Natural killer cell (primary cell): ENCODE data around the gene MED28. TPM values are rescaled to one million over a fixed set of nuclear protein-coding genes. Genes with fewer than 3 reads are reported as not detected.

Experiments used
- ATAC-seq, 3 donors: fragments of 150-1000 bp in 2 of 3; fragments of 200-7000 bp in 1 of 3; cut with Tn5 transposase; 1 replicate in 1 of 3; 2 replicates in 2 of 3; pipeline ENCODE4 v1.10.0; 2021; ENCODE audit warnings: mild to moderate bottlenecking in 2 of 3, moderate library complexity in 2 of 3
- DNase-seq, 2 donors: peaks; one replicate each; pipeline versions ENCODE4 v3.0.0 to v3.0.0-alpha.2; 2013 to 2021; ENCODE audit warnings: mixed read lengths in 1 of 2
- H3K27ac ChIP-seq: one replicate; pipeline ENCODE4 v1.5.1; 2013; ENCODE audit warnings: mild to moderate bottlenecking, low read length
- H3K27me3 ChIP-seq: one replicate; pipeline ENCODE4 v1.6.1; 2013; ENCODE audit warnings: low read length; ENCODE audit not compliant: control insufficient read depth, insufficient read depth
- H3K36me3 ChIP-seq: one replicate; pipeline ENCODE4 v1.6.1; 2013; ENCODE audit warnings: low read length; ENCODE audit not compliant: control insufficient read depth, insufficient read depth
- H3K4me1 ChIP-seq: one replicate; pipeline ENCODE4 v1.6.1; 2013; ENCODE audit warnings: low read length; ENCODE audit not compliant: control insufficient read depth, insufficient read depth
- H3K4me3 ChIP-seq: one replicate; pipeline ENCODE4 v1.5.1; 2013; ENCODE audit warnings: low read length
- H3K9me3 ChIP-seq: one replicate; pipeline ENCODE4 v1.6.1; 2013; ENCODE audit warnings: low read length; ENCODE audit not compliant: control insufficient read depth, insufficient read depth
- H3K27ac Mint-ChIP-seq, 2 donors: one replicate each; pipeline ENCODE4 v1.8.0; 2022; ENCODE audit warnings: mild to moderate bottlenecking in 2 of 2, mixed read lengths in 2 of 2, moderate library complexity in 1 of 2
- H3K27me3 Mint-ChIP-seq, 2 donors: one replicate each; pipeline ENCODE4 v1.8.0; 2022; ENCODE audit warnings: low read depth in 2 of 2, mixed read lengths in 2 of 2
- H3K36me3 Mint-ChIP-seq: one replicate; pipeline ENCODE4 v1.8.0; 2022; ENCODE audit warnings: mixed read lengths
- H3K4me1 Mint-ChIP-seq, 2 donors: one replicate each; pipeline ENCODE4 v1.8.0; 2022; ENCODE audit warnings: mixed read lengths in 2 of 2
- H3K4me3 Mint-ChIP-seq: one replicate; pipeline ENCODE4 v1.8.0; 2022; ENCODE audit warnings: mild to moderate bottlenecking, moderate library complexity, mixed read lengths
- H3K9me3 Mint-ChIP-seq, 2 donors: one replicate each; pipeline ENCODE4 v1.8.0; 2022; ENCODE audit warnings: mixed read lengths in 2 of 2
- CTCF ChIP-seq: fragments of 200-600 bp; IDR thresholded peaks from one replicate; pipeline ENCODE4 v1.8.0; 2022; ENCODE audit warnings: antibody characterized with exemption
- WGBS: methylation state at CpG from one replicate; pipeline ENCODE4 v1.1.7; 2013; ENCODE audit warnings: missing lambda C conversion rate; ENCODE audit not compliant: insufficient coverage; 5-methylcytosine and 5-hydroxymethylcytosine counted together
- intact Hi-C: fragments of 100-400 bp; cut with micrococcal nuclease; formaldehyde crosslinking; loops from one replicate; pipeline ENCODE4 v1.14.2; 2022
- total RNA-seq, 4 donors: library from RNA; stranded (reverse); fragments of 120-200 nt in 1 of 4; gene quantifications; one replicate each; pipeline versions ENCODE4 v1.2.3 to v1.2.4, GENCODE V29; 2013 to 2022

Gene MED28
- total RNA-seq, 3 donors from 2014 or later (not counting 1 experiment from before 2014, with no cell fraction given) = 44.8 to 63.3 (median 51.1) TPM

- peak in 1 of 3 donors; percentile 7 for ATAC-seq
- Histone ChIP-seq H3K4me1 (peaks cover 19% of the 10 kb centered on the region), H3K27ac (peak overlapping the region; percentile 96), H3K27me3 (no peaks in the 10 kb centered on the region), H3K4me3 (peak overlapping the region; percentile 86), H3K36me3 (peaks cover 29% of the 10 kb centered on the region), H3K9me3 (no peaks in the 10 kb centered on the region)
- peak in 1 of 2 donors; percentile 57 for DNase-seq
- Mint-ChIP-seq H3K9me3 (no peaks in the 10 kb centered on the region), H3K27ac (peak overlapping the region; percentile 97 to 98), H3K4me3 (peak overlapping the region; percentile 96), H3K36me3 (no peaks in the 10 kb centered on the region), H3K4me1 (peaks cover 20 to 24% of the 10 kb centered on the region in 2 donors), H3K27me3 (no peaks in the 10 kb centered on the region)
- no peak for TF ChIP-seq CTCF
- intact Hi-C loops = loop anchor here (5.0 kb wide), 1 partner anchor 1821 kb away; no protein-coding TSS in a partner anchor
- WGBS = 7% methylated on average over 6 of the region's 6 CpGs
Observed at GRCh38 chr4:17578482-17578891, 36.0 kb upstream of the MED28 start.

- Histone ChIP-seq H3K4me3 (no peak overlapping the region), H3K4me1 (peaks cover 19% of the 10 kb centered on the region), H3K36me3 (peaks cover 53% of the 10 kb centered on the region), H3K27me3 (no peaks in the 10 kb centered on the region), H3K27ac (no peak overlapping the region), H3K9me3 (no peaks in the 10 kb centered on the region)
- DNase-seq = no peak
- H3K27ac Mint-ChIP-seq = peak overlapping the region; percentile 1 to 41
- intact Hi-C loops = no loop called here
- WGBS = 97% methylated on average over 5 of the region's 7 CpGs
- H3K4me3 Mint-ChIP-seq = no peak overlapping the region
- peaks cover 12% of the 10 kb centered on the region for H3K36me3 Mint-ChIP-seq
- peaks cover 20 to 24% of the 10 kb centered on the region in 2 donors for H3K4me1 Mint-ChIP-seq
- no peaks in the 10 kb centered on the region for H3K9me3 Mint-ChIP-seq
- ATAC-seq = no peak
- no peaks in the 10 kb centered on the region for H3K27me3 Mint-ChIP-seq
- no peak for TF ChIP-seq CTCF
Observed at GRCh38 chr4:17580969-17581368, 33.5 kb upstream of the MED28 start.

- DNase-seq (no peak), ATAC-seq (no peak)
- Mint-ChIP-seq H3K9me3 (no peaks in the 10 kb centered on the region), H3K27me3 (no peaks in the 10 kb centered on the region), H3K36me3 (peaks cover 21% of the 10 kb centered on the region), H3K27ac (peak overlapping the region in 1 of 2 donors; percentile 34), H3K4me3 (no peak overlapping the region), H3K4me1 (peaks cover 9 to 14% of the 10 kb centered on the region in 2 donors)
- no peak overlapping the region for H3K4me3 ChIP-seq
- H3K27ac ChIP-seq = no peak overlapping the region
- no peak for TF ChIP-seq CTCF
- peaks cover 5% of the 10 kb centered on the region for H3K4me1 ChIP-seq
- no peaks in the 10 kb centered on the region for H3K27me3 ChIP-seq
- peaks cover 73% of the 10 kb centered on the region for H3K36me3 ChIP-seq
- intact Hi-C loops = no loop called here
- no peaks in the 10 kb centered on the region for H3K9me3 ChIP-seq
- 96% methylated on average over 9 of the region's 9 CpGs for WGBS
Observed at GRCh38 chr4:17583276-17583675, 31.2 kb upstream of the MED28 start.

GRCh38 chr4:17583941-17584340 is 30.5 kb upstream of the MED28 start:
- Histone ChIP-seq H3K36me3 (peaks cover 78% of the 10 kb centered on the region), H3K4me3 (no peak overlapping the region), H3K9me3 (no peaks in the 10 kb centered on the region), H3K4me1 (no peaks in the 10 kb centered on the region), H3K27me3 (no peaks in the 10 kb centered on the region), H3K27ac (no peak overlapping the region)
- Mint-ChIP-seq H3K4me3 (no peak overlapping the region), H3K36me3 (peaks cover 27% of the 10 kb centered on the region), H3K9me3 (no peaks in the 10 kb centered on the region), H3K4me1 (peaks cover 3 to 7% of the 10 kb centered on the region in 2 donors), H3K27ac (no peak overlapping the region), H3K27me3 (no peaks in the 10 kb centered on the region)
- 99% methylated on average over 4 of the region's 4 CpGs for WGBS
- intact Hi-C loops = no loop called here
- ATAC-seq (no peak), DNase-seq (no peak)
- no peak for TF ChIP-seq CTCF
